Stimulated activated naive CD8-positive, alpha-beta T cell treated with anti-CD3 and anti-CD28 coated beads, Interleukin-15, Interleukin-2, amounts not matched to agents 100 U/mL and 50 U/mL, for 24 hours (primary cell): ENCODE data around the gene ZNF646.
A peak's percentile ranks its signal among the peaks of the same experiment; 100 is the strongest.

Experiments
- ATAC-seq: fragments of 150-1000 bp; cut with Tn5 transposase; one replicate; pipeline ENCODE4 v1.10.0; 2021
- DNase-seq: peaks from one replicate; pipeline ENCODE4 v3.0.0; 2021

The ZNF646 gene

DNA sequence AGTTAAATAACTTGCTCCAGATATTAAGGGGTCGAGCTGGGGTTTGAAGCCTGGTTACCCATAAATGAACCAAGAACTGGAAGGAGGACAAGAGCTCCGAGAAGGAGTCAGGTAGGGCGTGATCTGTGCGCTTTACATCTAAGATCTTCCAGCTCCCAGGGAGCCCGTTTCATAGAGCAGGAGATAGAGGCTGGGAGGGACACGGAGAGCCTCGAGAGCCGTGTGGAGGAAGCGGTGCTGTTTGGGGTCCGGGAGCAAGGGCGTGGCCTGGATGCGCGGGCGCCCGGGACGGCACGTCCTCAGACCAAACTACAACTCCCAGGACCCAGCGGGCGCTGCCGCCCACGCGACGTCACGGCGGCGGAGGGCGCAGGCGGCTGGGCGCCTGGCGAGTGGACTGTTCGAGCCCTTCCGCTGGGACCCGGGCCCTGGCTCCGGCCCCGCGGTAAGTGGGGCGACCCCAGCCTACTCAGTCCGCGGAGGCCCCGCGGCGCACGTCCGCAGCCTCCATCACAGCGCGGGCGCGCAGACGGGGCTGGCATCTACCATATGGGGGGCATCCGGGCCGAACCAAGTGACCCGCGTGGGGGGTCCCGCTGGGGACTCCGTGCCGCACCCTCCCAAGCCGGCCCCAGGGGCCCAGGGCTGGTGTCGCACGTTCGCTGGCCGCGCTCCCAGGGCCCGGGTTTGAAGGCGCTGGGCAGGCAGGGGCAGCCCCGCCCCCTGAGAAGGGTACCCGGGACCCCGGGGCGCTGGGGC lies 34.0 kb downstream of the ZNF646 start, which contains the start of gene BCKDK:
TSS of gene BCKDK (plus strand) at position 352 of the 759 bp plus-strand sequence. CDS start 838 bp downstream, outside the sequence.
- DNase-seq (peak; percentile 87), ATAC-seq (peak; percentile 83)

DNA sequence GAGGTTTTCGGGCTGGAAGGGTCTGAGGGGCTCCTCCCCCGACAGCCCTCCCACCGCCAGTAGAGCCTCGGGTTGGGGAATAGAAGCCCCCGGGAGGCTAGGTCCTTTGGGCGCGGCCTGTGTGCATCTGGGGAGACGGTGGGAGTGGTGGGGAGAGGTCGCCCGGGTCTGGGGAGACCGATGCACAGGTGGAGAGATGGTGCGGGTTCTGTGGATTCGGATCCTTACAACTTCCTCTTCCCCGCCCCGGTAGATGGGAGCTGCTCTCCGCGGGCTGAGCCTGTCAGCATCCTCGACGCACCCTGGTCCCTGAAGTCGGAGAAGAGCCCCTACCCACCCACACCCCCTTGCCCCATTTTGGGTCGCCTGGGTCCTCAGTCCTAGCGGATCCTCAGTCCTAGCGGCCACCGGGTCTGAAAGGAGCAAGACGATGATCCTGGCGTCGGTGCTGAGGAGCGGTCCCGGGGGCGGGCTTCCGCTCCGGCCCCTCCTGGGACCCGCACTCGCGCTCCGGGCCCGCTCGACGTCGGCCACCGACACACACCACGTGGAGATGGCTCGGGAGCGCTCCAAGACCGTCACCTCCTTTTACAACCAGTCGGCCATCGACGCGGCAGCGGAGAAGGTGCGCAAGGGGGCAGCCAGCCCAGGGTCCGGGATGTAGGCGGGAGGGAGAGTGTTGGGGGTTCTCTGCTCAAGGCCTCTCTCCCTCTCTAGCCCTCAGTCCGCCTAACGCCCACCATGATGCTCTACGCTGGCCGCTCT lies 34.8 kb downstream of the ZNF646 start:
- DNase-seq (no peak), ATAC-seq (no peak)

DNA sequence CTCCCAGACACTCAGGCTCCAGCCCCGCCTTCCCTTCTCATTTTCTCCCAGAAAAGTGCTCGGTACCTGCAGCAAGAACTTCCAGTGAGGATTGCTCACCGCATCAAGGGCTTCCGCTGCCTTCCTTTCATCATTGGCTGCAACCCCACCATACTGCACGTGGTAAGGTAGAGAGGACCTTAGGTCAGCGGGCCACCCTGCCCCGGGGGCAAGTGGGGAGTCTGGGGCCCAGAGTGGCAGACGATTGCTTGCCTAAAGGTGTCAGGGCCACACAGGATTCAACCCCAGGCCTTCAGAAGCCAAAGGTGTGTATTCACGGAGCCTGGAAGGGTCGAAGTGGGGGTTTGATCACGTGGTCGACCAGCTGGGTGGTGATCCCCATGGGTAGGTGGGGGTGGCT lies 35.4 kb downstream of the ZNF646 start:
- DNase-seq: no peak

DNA sequence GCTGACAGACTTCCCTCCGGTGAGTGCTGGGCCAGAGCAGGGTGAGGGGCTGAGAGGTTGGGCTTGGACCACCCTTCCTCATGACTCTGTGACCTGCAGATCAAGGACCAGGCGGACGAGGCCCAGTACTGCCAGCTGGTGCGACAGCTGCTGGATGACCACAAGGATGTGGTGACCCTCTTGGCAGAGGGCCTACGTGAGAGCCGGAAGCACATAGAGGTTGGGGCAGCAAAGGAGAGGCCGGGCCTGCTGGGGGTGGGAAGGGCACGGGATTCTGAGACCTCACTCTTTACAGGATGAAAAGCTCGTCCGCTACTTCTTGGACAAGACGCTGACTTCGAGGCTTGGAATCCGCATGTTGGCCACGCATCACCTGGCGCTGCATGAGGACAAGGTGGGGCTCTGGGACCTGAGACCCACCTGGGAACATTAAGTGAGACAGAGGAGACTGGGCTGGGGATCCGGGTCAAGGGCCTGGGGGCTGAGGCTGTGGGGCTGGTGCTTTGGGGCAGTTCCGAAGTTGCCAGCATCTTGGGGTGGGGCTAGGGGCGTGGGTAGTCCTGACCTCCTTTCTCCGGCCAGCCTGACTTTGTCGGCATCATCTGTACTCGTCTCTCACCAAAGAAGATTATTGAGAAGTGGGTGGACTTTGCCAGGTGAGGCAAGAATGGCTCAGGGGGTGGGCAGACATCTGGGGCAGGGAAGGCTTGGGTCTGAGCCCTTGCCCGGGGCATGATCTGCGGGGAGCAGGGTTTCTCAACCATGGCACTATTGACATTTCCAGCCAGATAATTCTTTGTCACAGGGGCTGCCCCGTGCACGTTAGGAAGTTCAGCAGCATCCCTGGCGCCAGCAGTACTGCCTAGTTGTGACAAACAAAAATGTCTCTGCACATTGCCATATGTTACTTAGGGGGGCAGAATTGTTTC lies 36.1 kb downstream of the ZNF646 start:
- ATAC-seq (no peak), DNase-seq (no peak)

More for the DNA sequence above, 35.4 kb downstream of the ZNF646 start:
- no peak for ATAC-seq

DNA sequence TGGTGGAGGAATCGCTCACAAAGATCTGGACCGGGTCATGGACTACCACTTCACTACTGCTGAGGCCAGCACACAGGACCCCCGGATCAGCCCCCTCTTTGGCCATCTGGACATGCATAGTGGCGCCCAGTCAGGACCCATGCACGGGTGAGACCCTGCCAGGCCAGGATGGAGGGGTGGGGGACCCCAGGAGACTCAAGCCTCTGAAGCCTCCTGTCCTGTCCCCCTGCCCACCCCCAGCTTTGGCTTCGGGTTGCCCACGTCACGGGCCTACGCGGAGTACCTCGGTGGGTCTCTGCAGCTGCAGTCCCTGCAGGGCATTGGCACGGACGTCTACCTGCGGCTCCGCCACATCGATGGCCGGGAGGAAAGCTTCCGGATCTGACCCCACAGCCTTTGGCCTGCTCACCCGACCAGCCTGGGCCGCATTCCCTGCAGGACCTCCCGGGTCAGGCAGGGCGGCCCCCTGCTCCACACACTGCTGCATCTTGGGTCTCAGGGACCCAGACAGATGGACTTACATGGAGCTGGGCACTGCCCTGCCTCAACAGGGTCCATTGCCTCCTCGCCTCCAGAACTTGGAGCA lies 37.8 kb downstream of the ZNF646 start:
- ATAC-seq (no peak), DNase-seq (no peak)

DNA sequence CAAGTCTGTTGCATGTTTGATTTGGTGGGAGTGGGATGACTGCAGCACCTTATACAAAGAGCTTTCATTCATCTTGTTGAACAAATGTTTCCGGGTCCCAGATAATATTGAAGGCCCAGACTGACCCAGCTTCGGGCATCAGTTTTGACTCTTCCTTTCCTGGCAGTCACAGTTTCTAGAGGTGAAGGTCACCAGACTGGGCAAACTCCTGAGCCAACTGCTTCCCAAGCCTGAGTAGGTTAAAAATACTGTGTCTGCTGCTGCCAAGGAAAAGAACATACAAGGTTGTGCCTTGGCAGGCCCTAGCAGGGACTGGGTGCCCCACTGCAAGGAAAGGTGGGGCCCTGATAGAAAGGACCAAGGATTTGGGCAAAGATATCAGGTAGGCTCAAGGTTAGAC lies 38.5 kb downstream of the ZNF646 start:
- DNase-seq (no peak), ATAC-seq (no peak)

DNA sequence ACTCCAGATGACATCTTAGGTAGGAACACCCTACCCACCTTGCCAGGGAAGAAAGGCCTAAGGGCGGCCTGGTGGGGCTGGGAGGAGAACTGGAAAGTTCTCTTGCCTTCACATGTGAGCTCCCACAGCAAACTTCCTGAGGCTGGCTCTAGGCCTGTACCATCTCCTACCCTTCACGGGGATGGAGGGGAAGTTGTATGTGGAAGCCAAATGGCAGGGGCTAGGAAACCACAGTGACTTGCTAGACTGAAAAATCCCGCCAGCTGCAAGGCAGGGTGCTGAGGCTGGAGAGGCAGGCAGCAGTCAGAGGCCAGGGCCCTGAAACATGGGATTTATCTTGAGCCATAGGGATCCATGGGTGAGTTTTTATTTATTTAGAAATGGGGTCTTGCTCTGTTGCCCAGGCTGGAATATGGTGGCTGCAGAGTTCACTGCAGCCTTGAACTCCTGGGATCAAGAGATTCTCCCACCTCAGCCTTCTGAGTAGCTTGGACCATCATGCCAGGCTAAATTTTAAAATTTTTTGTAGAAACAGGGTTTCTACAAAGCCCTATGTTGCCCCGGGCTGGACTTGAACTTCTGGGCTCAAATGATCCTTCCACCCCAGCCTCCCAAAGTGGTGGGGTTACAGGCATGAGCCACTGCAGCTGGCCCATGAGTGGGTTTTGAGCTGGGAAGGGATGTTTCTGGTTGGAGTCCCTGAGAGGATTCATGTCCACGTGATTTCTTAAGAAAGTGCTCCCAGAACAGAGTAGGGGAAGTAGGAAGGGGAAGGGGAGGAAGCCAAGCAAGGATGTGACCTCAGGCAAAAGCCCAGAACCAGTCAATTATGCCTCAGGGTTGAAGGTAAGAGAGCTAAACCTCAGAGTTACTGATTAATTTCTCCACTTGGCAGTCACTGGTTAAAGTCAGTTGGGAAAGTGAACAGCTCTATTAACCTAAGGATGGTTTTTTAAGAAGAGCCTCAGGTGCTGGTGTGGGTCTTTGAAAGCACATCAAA lies 39.2 kb downstream of the ZNF646 start:
- DNase-seq (no peak), ATAC-seq (no peak)

DNA sequence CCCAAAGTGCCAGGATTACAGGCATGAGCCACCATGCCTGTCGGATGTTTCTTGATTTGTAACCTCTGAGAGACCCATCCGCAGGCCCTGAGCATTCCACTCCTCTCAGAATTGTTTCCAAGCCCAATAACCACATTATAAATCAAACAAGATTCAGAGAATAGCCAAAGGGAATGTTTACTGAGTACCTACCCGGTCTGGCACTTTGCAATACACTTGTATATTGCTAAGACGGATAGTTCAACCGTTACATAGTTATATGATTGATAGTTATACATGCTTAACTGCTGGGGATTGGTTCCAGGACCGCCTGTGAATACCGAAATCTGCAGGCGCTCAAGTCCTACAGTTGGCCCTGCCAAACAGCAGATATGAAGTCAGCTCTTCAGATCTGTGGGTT lies 40.2 kb downstream of the ZNF646 start:
- ATAC-seq (no peak), DNase-seq (no peak)

DNA sequence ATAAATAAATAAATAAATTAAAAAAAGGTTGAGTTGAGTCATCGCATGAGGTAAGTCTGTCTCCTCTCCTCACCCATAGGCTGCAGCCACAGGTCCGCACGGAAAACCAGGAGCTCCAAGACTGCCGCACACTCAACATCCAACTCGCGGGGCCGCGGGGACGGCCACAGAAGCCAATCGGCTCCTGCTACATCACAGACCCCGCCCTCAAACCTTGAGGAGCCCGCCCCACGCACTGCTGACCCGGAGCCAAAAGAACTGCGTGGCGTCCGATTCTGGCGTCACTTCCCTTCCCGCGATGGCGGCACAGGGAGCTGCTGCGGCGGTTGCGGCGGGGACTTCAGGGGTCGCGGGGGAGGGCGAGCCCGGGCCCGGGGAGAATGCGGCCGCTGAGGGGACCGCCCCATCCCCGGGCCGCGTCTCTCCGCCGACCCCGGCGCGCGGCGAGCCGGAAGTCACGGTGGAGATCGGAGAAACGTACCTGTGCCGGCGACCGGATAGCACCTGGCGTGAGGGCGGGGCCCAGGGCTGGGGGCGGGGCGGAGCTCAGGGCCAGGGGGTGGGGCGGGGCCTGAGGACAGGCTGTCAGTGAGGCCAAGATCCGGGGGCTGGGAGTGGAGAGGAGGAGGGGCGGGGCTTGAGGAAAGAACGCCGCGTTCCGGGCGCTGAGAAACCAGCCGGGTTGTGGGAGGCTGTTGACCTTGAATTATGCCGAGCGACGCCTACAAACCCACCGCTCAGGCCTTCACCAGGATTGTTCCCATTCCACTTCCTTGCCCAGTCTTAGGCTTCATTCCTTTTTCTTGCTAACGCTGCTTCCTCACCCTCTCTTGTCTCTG lies 43.4 kb downstream of the ZNF646 start, which contains the start of gene KAT8:
TSS of gene KAT8 (plus strand) at position 281 of the 839 bp plus-strand sequence. CDS start at position 299, 18 bp downstream.
- DNase-seq (peak; percentile 98), ATAC-seq (peak; percentile 94)

DNA sequence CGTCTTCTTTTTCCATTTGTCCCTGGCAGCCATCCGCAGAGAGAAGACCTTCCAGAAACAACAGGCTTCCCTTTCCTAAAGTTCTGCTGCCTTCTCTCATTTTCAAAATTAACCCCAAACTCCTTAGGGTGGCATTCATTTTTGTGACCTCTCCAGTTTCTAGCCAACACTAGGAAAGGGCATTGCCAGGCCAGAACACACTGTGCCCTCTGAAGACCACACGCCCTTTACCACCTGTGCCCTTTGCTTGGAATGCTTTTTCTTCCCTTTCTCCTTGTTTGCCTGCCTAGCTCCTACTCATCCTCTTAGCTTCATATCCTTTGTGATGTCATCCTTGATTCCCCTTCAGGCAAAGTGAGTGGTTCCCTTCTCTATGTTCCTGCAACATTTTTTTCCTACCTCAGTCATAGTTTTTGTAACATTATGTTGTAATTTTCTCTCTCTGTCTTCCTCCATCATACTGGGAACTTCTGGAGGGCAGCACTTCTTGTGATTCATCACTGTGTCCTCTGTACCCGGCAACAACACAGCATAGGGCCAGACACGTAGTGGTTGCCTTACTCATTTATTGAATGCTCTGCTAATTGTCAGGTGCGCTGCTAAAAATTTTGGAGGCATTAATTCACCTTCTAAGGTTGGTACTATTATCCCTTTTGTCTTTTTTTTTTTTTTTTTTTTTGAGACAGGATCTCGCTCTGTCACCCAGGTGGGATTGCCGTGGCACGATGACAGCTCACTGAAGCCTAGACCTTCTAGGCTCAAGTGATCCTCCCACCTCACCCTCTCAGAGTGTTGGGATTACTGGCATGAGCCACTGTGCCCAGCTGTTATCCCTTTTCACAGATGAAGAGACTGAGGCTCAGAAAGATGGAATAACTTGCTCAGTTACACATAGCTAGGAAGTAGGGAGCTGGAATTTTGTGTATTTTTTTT lies 44.3 kb downstream of the ZNF646 start:
- DNase-seq (no peak), ATAC-seq (no peak)

DNA sequence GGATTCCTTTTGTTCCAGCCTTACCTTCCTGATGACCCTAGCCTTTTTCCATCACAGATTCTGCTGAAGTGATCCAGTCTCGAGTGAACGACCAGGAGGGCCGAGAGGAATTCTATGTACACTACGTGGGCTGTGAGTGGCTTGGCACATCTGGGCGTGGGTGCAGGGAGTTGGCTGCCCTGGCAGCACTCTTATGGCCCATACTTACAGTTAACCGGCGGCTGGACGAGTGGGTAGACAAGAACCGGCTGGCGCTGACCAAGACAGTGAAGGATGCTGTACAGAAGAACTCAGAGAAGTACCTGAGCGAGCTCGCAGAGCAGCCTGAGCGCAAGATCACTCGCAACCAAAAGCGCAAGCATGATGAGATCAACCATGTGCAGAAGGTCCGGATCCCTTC lies 45.9 kb downstream of the ZNF646 start:
- ATAC-seq: no peak
- no peak for DNase-seq

DNA sequence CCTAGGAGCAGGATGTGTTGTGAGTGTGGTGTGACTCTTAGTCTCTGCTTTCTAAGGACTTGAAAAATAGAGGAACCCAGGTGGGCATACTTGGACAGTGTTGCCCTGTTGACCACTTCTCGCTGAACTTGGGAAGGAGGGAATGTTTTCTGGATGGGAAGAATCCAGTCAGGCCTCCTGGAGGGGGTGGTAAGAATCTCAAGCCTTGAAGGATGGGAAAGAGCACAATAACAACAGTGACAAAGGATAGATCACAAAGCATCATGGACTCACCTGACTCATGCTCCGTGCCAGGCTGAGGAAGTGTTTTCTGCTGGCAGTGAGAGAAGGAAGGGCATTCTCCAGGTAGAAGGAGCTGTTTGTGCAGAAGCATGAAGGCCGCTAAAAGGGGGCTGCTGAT lies 51.6 kb downstream of the ZNF646 start:
- DNase-seq (no peak), ATAC-seq (no peak)

DNA sequence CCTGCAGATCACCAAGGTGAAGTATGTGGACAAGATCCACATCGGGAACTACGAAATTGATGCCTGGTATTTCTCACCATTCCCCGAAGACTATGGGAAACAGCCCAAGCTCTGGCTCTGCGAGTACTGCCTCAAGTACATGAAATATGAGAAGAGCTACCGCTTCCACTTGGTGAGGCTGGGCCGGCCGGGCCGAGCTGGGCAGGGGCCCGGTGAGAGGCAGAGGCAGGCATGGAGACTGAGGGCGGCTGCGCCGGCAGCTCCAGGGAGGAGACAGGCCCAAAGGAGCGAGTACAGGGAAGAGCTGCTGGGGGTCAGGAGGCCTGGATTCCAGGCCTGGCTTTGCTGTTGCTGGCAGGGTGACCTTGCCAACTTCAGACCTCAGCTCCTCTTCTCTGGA lies 53.0 kb downstream of the ZNF646 start:
- no peak for ATAC-seq
- DNase-seq: no peak

DNA sequence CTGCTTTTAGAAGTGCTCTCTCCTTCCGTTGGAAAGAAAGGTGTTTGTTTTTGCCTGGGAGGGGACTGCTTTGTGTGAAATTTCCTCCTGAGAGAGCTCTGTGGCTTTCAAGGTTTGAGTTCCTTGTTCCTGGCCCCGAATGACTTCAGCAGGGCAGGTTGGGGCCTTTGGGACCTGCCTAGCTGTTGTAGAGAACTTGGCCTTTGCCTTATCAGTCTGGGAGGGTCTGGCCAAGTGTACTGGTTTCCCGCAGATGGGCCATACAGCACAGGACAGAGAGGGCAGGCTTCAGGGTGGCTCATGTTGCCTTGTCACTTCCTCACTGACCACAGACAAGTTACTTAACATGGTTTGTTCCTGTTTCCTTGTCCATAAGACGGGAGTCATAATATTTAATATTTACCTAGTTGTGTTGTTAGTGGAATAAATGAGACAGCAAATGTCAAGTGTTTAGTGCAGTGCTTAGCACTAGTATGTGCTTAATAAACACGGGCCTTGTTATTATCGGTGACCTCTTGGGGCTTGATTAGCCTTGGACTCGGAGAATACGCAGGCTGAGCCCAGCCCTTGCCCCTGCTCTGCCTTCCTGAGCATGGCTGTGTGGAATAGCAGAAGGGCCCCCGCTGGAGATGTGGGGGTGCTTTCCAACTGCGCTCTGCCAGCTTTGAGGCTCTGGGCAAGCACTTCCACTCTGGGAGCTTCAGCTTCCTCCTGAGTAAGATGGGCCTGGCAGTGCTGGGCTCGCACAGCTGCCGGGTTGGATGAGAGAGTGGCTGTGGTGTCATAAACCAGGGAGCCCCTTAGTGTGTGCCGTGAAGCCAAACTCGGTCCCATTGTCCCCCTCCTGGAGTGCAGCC lies 54.7 kb downstream of the ZNF646 start:
- ATAC-seq: no peak

DNA sequence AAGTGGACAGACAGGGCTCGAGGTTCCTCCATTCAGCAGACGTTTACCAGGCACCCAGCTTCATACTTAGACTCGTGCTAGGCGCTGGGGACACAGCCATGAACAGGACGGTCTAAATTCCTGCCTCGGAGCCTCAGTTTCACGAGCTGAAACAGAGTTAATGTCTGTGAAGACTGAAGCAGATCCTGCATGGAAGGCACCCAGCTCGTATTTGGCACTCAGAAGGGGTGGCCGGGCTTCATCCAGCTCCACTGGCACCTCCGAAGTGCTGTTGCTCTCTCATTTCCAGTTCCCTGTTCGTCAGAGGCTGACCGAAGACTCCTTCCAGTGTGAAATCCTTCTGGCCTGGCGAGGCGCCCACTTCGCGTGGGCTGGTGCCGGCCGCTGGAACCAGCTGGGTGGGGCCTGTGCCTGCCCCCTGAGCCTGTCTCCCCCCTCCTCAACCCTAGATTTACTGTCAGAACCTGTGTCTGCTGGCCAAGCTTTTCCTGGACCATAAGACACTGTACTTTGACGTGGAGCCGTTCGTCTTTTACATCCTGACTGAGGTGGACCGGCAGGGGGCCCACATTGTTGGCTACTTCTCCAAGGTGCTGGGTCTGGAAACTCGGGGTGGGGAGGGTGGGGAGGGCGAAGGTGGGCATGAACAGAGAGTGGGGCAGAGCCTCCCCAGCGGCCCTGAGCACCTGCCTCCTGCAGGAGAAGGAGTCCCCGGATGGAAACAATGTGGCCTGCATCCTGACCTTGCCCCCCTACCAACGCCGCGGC lies 55.5 kb downstream of the ZNF646 start:
- no peak for ATAC-seq

More for the DNA sequence above, 54.7 kb downstream of the ZNF646 start:
- no peak for DNase-seq

DNA sequence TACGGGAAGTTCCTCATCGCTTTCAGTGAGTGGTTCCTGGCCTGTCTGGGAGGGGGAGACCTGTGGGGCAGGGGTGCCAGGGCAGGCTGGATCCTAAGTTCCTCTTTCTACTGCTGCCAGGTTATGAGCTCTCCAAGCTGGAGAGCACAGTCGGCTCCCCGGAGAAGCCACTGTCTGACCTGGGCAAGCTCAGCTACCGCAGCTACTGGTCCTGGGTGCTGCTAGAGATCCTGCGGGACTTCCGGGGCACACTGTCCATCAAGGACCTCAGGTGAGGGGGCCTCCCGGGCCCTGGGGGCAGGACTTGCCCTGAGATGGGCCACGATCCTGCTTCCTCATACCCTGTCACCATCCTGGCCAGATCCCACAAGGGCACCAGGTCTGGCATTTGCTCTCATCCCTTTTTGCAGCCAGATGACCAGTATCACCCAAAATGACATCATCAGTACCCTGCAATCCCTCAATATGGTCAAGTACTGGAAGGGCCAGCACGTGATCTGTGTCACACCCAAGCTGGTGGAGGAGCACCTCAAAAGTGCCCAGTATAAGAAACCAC lies 56.2 kb downstream of the ZNF646 start:
- no peak for DNase-seq
- no peak for ATAC-seq

More for the DNA sequence above, 55.5 kb downstream of the ZNF646 start:
- no peak for DNase-seq
